Stimulated activated CD8-positive, alpha-beta memory T cell treated with anti-CD3 and anti-CD28 coated beads, Interleukin-2, amount 100 ng/mL, for 48 hours (primary cell): Measurements from ENCODE around the gene PRDM13.
"Not testable (repeated sequence)": the region's sequence is repeated elsewhere in the genome, so short reads cannot be mapped to it uniquely, and the experiment has no call there.

Source experiments
- DNase-seq, 2 donors: peaks; one replicate each; pipeline ENCODE4 v3.0.0-alpha.2; 2020; ENCODE audit warnings: low read depth in 2 of 2

The PRDM13 gene

DNA sequence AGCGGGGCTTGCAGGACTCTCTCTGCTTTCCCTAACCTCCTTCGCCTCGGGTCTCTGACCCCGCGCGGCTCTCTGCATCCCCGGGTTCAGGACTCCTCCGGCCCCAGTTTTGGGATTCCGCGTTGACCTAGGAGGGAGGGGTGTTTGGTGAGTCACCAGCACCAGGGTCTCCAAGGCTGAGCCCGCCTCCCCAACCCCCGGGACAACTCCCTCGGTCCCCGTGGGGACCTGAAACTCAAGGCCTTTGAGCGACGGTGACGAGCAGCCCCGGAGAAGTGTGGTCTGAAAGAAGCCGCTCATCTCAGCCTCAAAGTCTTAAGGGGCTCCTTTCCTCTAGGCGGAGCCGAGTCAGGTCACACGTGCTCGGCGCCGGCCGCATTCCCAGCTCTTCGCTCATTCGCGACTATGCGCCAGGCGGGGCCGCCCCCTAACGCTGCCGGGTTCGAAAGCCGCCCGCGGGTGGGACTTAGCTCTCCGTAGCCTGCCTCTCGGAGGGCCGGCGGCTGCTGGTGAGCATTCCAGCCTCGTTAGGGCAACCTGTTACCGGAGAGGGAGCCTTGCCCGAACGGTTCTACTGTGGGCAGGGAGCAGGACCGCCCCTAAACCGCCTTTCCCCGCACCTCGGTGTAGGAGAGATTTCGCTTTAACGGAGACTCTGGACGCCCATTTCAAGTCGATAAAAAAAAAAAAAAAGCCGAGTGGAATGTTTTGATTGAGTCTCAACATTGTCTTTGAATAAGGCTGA, 3.0 kb upstream of the PRDM13 start:
- DNase-seq: no peak

DNA sequence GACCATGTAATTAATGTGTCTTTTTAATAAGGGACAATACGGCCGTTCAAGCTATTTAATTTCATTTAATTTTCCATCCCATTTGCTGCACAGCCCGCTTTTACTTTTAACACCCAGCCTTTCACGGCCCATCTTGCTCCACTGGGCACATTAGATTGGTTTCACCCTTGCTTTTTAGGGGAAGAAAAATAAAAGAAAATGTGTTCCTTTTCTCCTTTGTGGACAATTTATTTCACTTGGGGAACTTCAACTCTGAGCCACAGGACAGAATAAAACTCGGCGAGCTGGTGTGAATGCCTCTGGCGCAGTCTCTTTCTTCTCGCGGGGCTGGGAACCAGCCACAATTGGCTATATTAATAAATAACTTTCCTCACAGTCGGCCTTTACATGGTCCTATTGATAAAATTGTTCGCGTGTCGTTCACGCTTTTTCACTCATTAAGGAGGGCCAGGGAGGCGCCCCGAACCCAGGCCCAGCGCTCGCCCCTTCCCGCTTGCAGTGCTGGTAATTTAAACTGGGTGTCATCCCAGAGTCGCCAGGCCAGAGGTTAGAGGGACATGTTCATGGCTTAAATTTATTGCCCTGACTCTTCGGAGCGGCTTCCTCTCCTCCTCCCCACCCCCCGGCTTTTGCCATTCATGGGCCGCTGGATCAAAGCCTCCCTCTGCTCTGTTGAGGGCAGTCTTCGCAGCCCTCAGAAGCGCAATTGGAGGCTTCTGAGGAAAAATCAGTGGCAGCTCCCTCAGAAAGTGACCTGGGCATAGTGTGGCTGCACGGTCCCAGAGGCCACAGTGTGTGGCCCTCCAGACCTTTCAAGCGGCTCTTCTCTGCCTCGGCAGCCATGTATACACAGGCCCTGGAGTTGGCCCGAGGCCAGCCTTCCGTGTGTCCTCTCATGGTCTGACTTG, 2.2 kb upstream of the PRDM13 start:
- no peak for DNase-seq

DNA sequence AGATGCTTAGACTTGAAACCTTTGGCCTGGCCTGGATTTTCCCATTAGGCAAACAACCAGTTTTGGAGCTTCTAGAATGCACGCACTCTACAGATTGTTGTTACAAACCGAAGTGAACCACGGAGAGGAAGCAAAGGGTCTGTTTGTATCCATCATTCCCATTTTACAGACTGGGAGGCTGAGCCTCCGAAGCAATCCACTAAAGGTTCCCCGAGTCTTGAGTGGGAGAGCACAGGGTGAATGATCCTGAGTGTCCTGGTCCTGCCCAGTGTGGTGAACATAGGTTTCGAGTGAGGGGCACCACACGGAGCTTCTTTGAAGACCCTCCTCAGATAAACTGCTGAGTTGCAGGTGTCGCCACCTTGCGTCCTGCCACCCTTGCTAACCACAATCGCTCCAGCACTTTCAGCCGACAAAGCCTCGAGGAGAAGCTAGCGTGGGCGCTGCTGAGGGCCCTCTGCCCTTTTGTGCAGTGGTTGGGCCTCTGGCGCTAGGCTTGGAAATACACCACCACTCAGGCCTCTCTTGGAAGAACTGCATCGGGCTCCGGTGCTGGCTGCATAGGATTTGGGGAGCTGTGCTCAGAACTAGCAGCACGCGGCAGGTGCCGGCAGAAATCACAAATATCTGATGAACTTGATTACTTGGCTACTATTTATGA, 1.4 kb upstream of the PRDM13 start:
- DNase-seq: no peak

DNA sequence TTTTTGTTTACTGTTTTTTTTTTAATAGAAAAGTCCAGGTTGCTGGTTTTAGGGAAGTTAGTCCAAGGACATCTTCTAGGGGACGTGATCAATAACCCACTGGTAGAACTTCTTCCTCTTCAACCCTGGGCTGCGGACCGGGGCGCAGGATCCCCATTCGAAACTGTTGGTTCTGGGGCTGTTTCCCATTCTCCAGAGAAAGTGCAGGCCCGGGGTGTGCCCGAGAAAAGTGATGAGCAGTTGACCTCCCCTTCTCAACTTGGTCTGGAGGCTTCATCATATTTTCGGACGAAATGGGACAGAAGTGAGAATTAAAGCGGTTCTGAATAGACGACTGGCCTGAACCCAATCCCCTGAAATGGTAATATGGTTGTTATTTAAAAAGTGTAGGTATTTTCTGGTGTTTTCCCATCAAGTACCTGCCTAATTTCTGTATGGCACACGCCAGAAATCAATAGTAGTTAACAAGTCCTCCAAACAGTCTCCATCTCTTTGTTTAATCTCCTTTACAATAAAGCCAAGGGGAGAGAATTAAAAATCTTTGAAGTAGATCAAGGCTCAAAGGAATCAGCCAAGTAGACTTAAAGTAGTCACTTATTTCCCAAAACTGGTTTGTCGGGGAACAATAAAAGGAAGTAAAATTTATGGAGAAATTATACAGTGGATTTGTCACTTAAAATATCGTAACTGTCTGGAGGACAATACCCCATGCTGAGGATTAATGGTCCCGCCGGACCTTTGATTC, 550 bp upstream of the PRDM13 start:
- DNase-seq: no peak

DNA sequence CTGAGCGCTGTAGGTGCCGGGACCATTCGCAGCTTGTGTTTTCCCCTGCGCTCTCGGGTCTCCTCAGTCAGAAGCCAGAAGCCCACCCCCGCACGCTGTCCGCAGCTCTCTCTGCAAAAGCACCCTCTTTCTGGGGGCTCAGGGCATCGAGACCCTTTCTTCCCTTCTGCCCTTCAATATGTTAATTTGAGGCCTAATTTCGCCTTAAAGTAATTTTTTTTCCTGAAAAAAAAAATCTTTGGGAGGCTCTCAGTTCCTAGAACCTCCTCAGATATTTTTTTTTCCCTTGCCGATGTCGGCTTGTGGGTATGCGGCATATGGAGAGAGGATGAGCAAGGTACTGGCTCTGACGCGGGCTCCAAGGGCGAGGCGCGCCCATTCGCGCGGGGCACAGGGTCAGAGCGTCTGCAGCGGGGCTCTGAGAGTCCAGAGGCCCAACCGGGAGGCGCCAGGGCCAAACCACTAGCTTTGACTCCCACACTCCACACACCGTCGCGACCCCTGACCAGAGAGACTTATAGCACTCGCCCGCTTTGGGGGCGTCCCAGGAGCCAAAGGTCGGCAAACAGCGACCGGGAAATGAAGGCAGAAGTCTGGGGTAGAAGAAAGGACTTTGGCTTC, 893 bp downstream of the PRDM13 start:
- no peak for DNase-seq

DNA sequence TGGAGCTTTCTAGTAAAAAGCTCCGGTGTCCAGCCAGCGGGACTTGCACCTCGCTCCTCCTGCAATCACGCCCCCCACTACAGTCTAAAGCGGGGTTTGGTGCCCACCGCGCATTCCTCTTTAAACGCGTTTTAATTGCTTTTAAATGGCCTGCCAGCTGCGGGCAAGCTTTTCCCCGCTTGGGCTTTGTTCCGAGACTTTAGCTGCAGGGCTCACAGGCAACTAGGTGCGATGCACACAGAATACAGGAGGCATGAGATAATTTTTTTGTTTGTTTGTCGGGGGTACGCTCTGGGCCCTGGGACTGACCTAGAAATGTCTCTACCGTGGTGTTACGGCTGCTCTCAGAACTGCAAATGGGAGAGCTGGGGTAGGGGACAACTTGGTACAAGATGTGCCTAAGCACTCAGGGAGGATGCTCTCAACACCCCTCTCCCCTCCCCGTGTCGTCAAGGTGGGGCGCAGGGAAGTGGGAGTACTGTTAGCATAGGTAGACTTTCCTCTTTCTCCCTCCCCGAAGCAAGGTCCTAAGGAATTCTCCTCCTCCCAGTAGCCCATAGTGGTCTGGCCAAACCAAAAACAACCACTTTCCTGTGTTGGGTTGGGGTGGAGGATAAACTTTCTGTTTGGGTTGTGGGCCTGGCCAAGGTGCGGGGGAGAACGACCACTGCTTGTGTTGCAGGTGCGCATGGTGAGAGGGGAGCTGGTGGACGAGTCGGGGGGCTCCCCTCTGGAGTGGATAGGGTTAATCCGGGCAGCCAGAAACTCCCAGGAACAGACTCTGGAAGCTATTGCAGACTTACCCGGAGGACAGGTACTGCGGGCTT, 1.6 kb downstream of the PRDM13 start:
- DNase-seq: no peak

DNA sequence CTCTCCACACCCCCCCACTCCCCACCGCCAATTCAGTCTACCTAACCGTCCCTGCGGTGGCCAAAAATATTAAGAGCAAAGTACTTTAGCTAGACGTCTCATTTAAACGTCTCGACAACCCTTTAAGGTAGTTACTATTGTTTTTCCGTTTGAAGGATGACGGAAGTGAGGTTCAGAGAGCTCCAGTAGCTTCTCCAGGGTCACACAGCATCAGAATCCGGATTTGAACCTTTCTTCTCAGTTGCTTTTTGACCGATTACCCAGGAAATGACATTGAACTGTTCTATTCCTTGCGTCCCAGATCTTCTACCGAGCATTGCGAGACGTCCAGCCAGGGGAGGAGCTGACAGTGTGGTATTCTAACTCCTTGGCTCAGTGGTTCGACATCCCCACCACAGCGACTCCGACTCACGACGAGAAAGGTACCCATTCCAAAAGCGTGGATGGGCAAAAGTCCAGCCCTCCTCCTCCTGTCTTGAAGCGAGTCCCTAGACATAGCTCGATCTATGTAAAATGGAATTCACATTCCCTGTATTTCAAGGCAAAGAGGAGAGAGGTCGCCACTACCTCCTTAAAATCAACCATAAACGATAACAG, 2.4 kb downstream of the PRDM13 start:
- DNase-seq: no peak

DNA sequence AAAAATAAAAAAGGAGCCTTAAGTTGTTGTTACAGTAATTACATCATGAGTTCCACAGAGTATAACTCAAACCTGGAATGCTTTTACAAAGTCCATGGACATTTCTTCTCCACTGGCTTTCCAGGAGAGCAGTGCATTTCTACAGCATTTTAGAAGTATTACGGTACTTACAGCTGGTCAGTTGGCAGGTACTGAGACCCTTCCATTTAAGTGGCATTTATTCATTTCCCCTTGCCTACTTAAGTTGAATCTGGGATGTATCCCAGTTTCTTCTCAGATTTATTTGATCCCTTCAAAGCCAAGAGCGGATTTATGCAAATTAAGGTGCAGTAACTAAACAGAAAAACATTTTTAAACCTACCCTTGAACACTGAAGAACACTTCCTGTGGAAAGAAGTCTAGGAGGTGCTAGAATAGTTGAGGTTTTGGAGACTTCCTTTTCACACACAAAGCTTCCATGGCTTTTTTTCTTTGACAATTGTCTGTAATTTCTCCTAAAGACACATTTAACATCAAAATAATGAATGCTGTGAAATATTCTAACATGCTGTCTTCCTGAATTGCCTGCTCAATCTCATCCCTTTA, 3.4 kb downstream of the PRDM13 start:
- DNase-seq: no peak

DNA sequence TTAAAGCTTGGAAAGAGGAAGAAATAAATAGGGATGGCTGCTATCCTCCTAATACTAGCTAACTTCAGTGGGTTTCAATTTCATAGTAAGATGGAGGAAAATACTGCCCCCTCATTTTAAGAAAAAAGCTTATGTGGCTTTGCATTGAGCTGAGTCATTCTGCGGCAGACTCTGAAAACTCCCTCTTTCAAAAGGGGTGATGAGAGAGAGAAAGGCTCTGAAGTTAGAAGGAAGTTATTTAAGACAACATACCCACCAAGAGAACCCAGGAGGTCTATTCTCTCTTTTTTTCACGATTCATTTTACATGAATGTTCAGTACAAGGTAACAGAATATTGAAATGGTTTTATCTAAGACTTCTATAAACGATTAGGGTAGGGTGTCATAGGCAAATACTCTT, 4.5 kb downstream of the PRDM13 start:
- DNase-seq: no peak

DNA sequence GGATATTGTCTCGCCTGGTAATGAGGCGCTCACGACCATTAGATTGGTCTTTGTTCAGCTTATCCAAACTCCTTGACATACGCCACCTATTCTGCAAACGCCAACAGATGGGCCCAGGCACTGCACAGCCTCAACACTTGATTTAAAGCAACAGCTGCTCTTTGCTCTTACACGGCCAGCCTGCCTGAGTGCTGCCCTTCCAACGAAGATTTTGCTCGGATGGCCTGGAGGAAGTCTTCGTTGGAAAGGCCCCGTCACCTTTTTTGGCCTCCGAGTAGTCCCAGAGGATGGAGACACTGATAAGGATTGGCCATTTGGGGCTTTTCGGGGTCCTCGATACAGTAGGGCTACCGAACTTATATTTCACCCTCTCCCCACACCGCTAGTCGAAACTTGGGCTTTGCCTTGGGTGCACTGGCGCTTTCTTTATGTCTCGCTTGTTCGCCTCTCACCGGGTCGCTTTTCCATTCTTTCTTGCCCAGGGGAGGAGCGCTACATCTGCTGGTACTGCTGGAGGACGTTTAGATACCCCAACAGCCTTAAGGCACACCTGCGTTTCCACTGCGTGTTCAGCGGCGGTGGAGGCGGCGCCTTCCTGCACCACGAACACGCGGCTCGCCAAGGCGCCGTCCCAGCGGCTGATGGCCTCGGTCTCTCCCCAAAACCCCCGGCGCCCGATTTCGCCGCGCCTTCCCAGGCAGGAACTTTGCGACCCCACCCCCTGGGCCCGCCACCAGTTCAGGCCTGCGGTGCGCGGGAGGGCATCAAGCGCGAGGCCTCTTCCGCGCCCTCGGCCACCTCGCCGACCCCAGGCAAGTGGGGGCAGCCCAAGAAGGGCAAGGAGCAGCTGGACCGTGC, 6.1 kb downstream of the PRDM13 start:
- DNase-seq: no peak

DNA sequence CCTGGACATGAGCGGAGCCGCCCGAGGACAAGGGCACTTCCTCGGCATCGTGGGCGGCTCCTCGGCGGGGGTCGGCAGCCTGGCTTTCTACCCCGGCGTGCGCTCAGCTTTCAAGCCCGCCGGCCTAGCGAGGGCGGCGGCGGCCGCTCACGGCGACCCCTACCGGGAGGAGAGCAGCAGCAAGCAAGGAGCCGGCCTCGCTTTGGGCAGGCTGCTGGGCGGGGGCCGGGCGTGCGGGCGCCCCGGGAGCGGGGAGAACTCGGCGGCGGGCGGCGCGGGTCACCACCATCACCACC, 6.7 kb downstream of the PRDM13 start:
- DNase-seq: no peak

DNA sequence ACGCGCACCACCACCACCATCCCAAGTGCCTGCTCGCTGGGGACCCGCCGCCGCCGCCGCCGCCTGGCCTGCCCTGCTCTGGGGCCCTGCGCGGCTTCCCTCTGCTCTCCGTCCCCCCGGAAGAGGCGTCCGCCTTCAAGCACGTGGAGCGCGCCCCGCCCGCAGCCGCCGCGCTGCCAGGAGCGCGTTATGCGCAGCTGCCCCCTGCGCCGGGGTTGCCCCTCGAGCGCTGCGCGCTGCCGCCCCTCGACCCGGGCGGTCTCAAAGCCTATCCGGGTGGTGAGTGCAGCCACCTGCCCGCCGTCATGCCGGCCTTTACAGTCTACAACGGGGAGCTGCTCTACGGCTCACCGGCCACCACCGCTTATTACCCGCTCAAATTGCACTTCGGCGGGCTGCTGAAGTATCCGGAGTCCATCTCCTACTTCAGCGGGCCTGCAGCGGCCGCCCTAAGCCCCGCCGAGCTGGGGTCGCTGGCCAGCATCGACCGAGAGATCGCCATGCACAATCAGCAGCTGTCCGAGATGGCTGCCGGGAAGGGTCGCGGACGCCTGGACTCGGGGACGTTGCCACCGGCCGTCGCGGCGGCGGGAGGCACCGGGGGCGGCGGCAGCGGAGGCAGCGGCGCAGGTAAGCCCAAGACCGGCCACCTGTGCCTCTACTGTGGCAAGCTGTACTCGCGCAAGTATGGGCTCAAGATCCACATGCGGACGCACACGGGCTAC, 7.2 kb downstream of the PRDM13 start:
- DNase-seq: no peak

DNA sequence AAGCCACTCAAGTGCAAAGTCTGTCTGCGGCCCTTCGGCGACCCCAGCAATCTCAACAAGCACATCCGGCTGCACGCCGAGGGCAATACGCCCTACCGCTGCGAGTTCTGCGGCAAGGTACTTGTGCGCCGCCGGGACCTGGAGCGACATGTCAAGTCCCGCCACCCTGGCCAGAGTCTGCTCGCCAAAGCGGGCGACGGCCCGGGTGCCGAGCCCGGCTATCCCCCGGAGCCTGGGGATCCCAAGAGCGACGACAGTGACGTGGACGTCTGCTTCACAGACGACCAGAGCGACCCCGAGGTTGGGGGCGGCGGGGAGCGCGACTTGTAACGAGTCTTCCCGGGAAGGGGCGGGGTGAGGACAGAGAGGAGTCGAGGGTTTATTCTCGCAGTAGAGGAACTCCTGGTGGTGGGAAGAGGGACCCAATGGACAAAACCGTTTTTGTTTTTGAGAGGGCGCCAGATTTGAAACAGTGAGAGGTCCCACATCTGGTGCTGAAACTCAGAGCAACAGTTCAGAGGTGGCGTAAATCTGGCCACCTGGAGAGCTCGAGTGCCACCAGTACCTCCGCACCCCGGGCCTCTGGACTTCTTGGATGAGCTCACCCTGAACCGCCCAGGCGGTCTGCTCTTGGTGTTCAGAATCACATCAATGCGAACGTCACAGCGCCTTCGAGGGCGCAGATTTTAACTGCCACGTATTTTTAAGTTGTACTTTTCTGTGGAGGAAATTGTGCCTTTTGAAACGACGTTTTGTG, 8.0 kb downstream of the PRDM13 start:
- no peak for DNase-seq

DNA sequence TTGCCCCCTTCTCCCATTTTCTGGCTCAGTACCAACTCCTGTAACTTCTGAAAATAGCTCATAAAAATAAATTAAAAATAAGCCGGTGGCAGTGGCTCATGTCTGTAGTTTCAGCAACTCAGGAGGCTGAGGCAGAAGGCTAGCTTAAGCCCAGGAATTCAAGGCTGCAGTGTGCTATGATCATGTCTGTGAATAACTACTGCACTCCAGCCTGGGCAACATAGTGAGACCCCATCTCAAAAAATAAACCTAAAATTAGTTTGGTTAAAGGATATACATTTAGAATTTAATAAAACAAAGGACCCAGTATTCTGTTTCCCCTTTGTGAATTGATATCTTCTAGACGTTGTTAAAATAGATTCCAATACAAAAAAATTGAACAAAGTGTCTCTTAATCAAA, 10.5 kb downstream of the PRDM13 start:
- DNase-seq: no peak

DNA sequence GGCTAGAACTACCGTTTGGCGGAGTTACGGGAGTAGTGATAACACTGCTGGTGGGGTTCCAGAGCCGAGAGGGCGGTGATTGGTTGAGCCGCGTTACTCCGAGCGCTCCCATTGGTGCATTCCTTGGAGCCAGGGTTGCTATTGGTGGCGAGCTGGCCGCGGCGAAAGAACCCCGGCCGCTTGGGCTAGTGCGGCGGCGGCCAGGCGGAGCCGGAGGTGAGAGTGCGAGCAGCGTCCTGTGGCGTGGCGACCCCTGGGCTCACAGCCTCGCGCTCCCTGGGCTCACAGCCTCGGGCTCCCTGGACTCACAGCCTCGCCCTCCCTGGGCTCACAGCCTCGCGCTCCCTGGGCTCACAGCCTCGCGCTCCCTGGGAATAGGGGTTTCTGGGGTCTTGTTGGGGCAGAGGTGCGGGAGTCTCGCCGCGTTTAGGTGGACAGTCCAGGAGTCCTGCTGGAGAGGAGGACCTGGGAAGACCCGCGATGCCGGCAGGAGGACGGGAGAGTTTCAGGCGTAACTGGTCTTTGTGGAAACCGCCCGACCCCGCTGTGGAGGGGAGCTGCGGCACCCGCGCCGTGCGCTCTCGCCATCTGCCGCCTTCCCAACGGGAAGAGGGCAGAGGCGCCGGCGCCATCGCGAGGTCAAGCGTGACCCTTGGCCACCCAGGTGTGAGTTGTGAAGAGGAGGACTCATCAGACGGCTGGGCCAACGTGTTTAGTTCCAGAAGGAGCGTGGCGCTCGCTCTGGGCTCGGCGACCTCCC, 12.2 kb downstream of the PRDM13 start:
- DNase-seq: no peak

DNA sequence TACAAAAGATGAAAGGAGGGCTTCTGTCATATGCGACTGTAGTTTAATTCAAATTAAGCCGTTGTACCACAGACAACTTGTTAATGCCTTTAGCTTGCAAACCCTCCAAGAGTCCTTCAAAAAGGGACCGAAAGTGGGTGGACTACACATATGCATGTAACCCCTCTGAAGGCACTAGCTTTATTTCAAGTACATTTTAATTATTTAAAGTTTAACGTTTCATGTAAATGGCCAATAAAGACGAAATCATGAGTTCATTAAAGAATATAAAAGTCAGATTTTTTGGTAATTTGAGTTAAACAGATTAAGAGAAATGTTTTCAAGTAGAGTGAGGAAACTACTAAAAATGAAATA, 12.8 kb downstream of the PRDM13 start:
- DNase-seq: no peak

DNA sequence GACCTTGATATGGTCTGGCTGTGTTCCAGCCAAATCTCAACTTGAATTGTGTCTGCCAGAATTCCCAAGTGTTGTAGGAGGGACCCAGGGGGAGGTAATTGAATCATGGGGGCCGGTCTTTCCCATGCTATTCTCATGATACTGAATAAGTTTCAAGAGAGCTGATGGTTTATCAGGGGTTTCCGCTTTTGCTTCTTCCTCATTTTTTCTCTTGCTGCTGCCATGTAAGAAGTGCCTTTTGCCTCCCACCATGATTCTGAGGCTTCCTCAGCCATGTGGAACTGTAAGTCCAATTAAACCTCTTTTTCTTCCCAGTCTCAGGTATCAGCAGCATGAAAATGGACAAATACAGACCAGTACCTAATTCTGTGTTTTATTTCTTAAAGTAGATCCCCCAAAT, 15.4 kb downstream of the PRDM13 start:
- DNase-seq: not testable (repeated sequence)
